NCI-H1092 (cell line): ENCODE data around the gene APLF.
"Not testable (repeated sequence)": the region's sequence is repeated elsewhere in the genome, so short reads cannot be mapped to it uniquely, and the experiment has no call there.

Experiments used
- DNase-seq: peaks from one replicate; lab custom pipeline; 2025; lab: John Stamatoyannopoulos, UW

The APLF gene

GRCh38 chr2:68441179-68441993 lies 26.0 kb upstream of the APLF start:
- DNase-seq = peak; percentile 76

- no peak for DNase-seq
These were observed 25.4 kb upstream of the APLF start for GRCh38 chr2:68441994-68442322.

- not testable (repeated sequence) for DNase-seq
These were observed 21.0 kb upstream of the APLF start for GRCh38 chr2:68446425-68446824.

- DNase-seq = no peak
These were observed 20.3 kb upstream of the APLF start for GRCh38 chr2:68447118-68447517.

GRCh38 chr2:68448671-68449653 lies 18.4 kb upstream of the APLF start:
- DNase-seq = no peak

GRCh38 chr2:68452158-68452900 lies 15.1 kb upstream of the APLF start:
- DNase-seq = no peak

GRCh38 chr2:68453761-68454360 lies 13.5 kb upstream of the APLF start:
- DNase-seq = no peak

GRCh38 chr2:68454719-68455118 lies 12.7 kb upstream of the APLF start:
- no peak for DNase-seq

- DNase-seq = no peak
These were observed 11.2 kb upstream of the APLF start for GRCh38 chr2:68456198-68456597.

- no peak for DNase-seq
These were observed 8.4 kb upstream of the APLF start for GRCh38 chr2:68458981-68459380.

- peak; percentile 20 for DNase-seq
These were observed 4.0 kb upstream of the APLF start for GRCh38 chr2:68463287-68463877.

GRCh38 chr2:68464651-68465050 lies 2.7 kb upstream of the APLF start:
- no peak for DNase-seq

- no peak for DNase-seq
These were observed 2.1 kb upstream of the APLF start for GRCh38 chr2:68465081-68465916.

- DNase-seq = no peak
These were observed 1.0 kb upstream of the APLF start for GRCh38 chr2:68466361-68466777.

- no peak for DNase-seq
These were observed 658 bp upstream of the APLF start for GRCh38 chr2:68466778-68467076.

GRCh38 chr2:68468801-68469200 lies 1.4 kb downstream of the APLF start:
- no peak for DNase-seq

GRCh38 chr2:68469935-68470334 lies 2.5 kb downstream of the APLF start:
- DNase-seq = no peak

- DNase-seq = no peak
These were observed 4.0 kb downstream of the APLF start for GRCh38 chr2:68471385-68471784.

- no peak for DNase-seq
These were observed 5.5 kb downstream of the APLF start for GRCh38 chr2:68472796-68473414.

- DNase-seq = no peak
These were observed 7.7 kb downstream of the APLF start for GRCh38 chr2:68475110-68475509.
